Panc1 (cell line): ENCODE data around the gene MTRFR.
"Not testable (repeated sequence)": the region's sequence is repeated elsewhere in the genome, so short reads cannot be mapped to it uniquely, and the experiment has no call there.

ENCODE experiments used
- POLR2AphosphoS5 ChIP-seq: IDR thresholded peaks from 2 replicates; pipeline ENCODE4 v1.6.1; 2012; ENCODE audit warnings: mild to moderate bottlenecking, low read depth, low read length, moderate library complexity
- SIN3A ChIP-seq: IDR thresholded peaks from 2 replicates; pipeline ENCODE4 v1.6.1; 2012; ENCODE audit warnings: low read depth, mild to moderate bottlenecking, low read length, moderate library complexity, borderline replicate concordance; ENCODE audit not compliant: insufficient read depth
- TCF7L2 ChIP-seq: IDR thresholded peaks from 2 replicates; pipeline ENCODE4 v1.6.1; 2011; ENCODE audit warnings: mild to moderate bottlenecking, low read depth, low read length, inconsistent platforms
- TF ChIP-seq, protein P1 (sequence below): fragments of 450-650 bp; IDR thresholded peaks from 2 replicates; pipeline ENCODE4 v1.5.1; 2017; ENCODE audit warnings: mild to moderate bottlenecking
- TF ChIP-seq, protein P2 (sequence below), 2 experiments: IDR thresholded peaks; 2 replicates each; pipeline ENCODE4 v1.6.1; 2011 to 2012; ENCODE audit warnings: low read depth in 2 of 2, control low read depth in 1 of 2, low read length in 1 of 2, mild to moderate bottlenecking in 1 of 2, moderate library complexity in 1 of 2; ENCODE audit not compliant: insufficient read depth in 1 of 2

DNA sequence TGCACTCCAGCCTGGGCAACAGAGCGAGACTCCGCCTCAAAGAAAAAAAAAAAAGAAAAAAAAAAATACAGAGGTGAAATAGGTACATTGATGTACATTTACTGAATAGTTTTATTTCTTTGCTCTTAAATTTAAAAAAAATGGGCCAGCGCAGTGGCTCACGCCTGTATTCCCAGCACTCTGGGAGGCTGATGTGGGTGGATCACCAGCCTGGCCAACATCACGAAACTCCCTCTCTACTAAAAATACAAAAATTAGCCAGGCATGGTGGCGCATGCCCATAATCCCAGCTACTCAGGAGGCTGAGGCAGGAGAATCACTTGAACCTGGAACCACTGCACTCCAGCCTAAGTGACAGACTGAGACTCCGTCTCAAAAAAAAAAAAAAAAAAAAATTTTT lies 25.4 kb upstream of the MTRFR start:
- TF ChIP-seq, protein P1, sequence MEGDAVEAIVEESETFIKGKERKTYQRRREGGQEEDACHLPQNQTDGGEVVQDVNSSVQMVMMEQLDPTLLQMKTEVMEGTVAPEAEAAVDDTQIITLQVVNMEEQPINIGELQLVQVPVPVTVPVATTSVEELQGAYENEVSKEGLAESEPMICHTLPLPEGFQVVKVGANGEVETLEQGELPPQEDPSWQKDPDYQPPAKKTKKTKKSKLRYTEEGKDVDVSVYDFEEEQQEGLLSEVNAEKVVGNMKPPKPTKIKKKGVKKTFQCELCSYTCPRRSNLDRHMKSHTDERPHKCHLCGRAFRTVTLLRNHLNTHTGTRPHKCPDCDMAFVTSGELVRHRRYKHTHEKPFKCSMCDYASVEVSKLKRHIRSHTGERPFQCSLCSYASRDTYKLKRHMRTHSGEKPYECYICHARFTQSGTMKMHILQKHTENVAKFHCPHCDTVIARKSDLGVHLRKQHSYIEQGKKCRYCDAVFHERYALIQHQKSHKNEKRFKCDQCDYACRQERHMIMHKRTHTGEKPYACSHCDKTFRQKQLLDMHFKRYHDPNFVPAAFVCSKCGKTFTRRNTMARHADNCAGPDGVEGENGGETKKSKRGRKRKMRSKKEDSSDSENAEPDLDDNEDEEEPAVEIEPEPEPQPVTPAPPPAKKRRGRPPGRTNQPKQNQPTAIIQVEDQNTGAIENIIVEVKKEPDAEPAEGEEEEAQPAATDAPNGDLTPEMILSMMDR: not testable (repeated sequence)
- TF ChIP-seq, protein P2, sequence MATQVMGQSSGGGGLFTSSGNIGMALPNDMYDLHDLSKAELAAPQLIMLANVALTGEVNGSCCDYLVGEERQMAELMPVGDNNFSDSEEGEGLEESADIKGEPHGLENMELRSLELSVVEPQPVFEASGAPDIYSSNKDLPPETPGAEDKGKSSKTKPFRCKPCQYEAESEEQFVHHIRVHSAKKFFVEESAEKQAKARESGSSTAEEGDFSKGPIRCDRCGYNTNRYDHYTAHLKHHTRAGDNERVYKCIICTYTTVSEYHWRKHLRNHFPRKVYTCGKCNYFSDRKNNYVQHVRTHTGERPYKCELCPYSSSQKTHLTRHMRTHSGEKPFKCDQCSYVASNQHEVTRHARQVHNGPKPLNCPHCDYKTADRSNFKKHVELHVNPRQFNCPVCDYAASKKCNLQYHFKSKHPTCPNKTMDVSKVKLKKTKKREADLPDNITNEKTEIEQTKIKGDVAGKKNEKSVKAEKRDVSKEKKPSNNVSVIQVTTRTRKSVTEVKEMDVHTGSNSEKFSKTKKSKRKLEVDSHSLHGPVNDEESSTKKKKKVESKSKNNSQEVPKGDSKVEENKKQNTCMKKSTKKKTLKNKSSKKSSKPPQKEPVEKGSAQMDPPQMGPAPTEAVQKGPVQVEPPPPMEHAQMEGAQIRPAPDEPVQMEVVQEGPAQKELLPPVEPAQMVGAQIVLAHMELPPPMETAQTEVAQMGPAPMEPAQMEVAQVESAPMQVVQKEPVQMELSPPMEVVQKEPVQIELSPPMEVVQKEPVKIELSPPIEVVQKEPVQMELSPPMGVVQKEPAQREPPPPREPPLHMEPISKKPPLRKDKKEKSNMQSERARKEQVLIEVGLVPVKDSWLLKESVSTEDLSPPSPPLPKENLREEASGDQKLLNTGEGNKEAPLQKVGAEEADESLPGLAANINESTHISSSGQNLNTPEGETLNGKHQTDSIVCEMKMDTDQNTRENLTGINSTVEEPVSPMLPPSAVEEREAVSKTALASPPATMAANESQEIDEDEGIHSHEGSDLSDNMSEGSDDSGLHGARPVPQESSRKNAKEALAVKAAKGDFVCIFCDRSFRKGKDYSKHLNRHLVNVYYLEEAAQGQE (IDR thresholded peaks at IDR 0.05; ENCODE audit: insufficient read depth in 1 of 2, low read depth in 2 of 2, low read length in 1 of 2): not testable (repeated sequence)
- not testable (repeated sequence) for TF ChIP-seq POLR2AphosphoS5, SIN3A, TCF7L2
